Measurements from ENCODE around the gene CAGE1.
"Not testable (repeated sequence)": the region's sequence is repeated elsewhere in the genome, so short reads cannot be mapped to it uniquely, and the experiment has no call there.

The CAGE1 gene

GRCh38 chr6:7406743-7407142 is 17.2 kb upstream of the CAGE1 start:
- DNase-seq, result no peak

GRCh38 chr6:7404546-7404945 is 15.0 kb upstream of the CAGE1 start:
- no peak for DNase-seq

GRCh38 chr6:7402716-7403115 is 13.2 kb upstream of the CAGE1 start:
- no peak for DNase-seq

- no peak for DNase-seq
Observed at GRCh38 chr6:7401075-7401474, 11.5 kb upstream of the CAGE1 start.

DNA sequence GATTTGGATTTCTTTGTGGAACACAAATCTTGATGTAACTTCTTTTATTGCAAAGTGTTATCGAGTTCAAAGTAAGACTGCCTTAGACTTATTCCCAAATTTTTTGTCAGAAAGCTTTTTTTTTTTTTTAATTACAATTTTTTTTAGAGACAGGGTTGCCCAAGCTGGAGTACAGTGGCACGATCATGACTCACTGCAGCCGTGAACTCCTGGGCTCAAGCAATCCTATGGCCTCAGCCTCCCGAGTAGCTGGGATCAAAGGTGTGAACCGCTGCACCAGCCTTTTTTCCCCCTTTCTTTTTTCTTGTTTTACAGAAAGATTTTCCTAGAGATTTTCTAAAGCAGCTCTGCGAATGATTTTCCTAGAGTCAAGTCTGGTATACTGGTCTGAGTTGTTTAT is 2.9 kb upstream of the CAGE1 start:
- no peak for DNase-seq

GRCh38 chr6:7391151-7391550 is 1.6 kb upstream of the CAGE1 start:
- no peak for DNase-seq

DNA sequence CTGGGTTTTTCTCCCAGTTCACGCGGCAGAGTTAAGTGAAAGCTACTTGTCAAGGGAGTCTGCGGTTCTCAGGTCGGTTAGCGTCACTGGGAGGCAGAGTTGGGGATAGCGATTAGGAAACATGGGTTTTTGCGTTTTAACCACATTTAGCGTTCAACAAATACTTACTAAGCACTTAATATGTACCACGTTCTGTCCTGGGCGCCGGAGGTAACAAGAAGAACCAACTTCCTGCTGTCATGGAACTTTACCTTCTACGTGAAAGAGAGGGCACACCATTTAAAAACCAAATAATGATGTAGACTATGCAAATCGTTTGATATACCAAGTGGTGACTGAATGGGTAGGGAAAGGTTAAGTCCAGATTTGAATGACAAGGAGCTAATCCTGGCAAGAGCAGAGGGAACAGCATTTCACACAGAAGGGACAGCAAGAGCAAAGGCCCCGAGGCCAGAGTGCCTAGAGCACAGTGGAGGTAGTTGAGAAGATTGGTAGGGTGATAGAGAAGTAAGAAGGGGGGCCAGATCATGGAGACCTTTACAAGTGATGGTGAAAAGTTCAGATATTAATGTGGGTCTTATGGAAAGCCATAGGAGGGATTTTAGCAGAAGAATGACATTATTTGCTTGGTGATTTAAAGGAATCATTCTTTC is 810 bp upstream of the CAGE1 start:
- peak; percentile 37 for DNase-seq

DNA sequence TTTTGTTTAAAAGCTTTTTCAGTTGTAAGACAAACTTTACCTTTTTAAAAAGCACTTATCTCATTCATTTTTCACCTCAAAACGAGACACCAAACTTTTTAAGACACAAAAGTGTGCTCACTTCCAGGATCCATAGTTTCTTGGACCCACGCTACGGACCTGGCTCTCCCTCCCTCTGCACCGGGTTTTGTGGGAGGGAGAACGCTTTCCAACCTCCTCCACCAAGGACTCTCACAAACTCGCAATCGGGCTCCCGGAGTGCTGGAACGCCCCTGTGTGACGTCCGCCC is 436 bp downstream of the CAGE1 start:
- no peak for DNase-seq

GRCh38 chr6:7381092-7381491 is 8.4 kb downstream of the CAGE1 start:
- no peak for DNase-seq

GRCh38 chr6:7378740-7379139 is 10.8 kb downstream of the CAGE1 start:
- no peak for DNase-seq

DNA sequence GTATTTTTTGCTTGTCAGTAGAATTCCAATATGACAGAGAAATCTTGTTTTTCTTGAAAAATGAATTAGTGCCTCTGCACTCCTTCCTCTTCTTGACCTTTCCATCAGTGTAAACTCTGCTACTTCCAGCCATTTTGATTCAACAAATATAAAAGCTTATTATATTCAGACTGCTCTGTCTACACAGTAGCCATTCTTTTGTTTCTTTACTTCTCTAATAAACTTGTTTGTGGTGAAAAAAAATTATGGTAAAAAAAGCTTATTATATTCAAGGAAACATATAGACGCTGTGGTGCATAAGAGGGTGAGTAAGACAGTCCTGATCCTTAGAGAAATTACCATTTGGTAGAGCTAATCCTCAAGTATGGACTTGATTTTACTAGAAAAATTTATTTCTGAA is 11.6 kb downstream of the CAGE1 start:
- DNase-seq, result no peak

GRCh38 chr6:7373739-7374138 is 15.8 kb downstream of the CAGE1 start:
- DNase-seq, result no peak

DNA sequence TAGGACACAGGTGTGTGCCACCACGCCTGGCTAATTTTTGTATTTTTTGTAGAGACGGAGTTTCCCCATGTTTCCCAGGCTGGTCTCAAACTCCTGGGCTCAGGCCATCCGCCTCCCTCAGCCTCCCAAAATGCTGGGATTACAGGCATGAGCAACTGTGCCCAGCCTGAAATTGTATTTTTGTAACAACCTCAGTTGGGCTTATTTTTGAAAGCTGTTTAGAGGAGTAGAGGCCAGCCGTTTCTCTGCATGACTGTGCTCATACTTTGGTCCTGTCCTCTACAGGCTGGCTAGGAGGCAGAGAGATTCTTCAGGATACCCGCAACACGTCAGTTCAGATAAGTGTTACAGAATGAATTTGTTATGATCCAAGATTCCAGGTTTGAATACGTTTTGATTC is 22.1 kb downstream of the CAGE1 start:
- no peak for DNase-seq

GRCh38 chr6:7351916-7352315 is 37.6 kb downstream of the CAGE1 start:
- not testable (repeated sequence) for DNase-seq

GRCh38 chr6:7350591-7350990 is 39.0 kb downstream of the CAGE1 start:
- DNase-seq, result not testable (repeated sequence)

- not testable (repeated sequence) for DNase-seq
Observed at GRCh38 chr6:7347551-7347997, 42.0 kb downstream of the CAGE1 start.

GRCh38 chr6:7344773-7345450 is 44.6 kb downstream of the CAGE1 start:
- not testable (repeated sequence) for DNase-seq

GRCh38 chr6:7343546-7344475 is 45.7 kb downstream of the CAGE1 start:
- peak; percentile 39 for DNase-seq

DNA sequence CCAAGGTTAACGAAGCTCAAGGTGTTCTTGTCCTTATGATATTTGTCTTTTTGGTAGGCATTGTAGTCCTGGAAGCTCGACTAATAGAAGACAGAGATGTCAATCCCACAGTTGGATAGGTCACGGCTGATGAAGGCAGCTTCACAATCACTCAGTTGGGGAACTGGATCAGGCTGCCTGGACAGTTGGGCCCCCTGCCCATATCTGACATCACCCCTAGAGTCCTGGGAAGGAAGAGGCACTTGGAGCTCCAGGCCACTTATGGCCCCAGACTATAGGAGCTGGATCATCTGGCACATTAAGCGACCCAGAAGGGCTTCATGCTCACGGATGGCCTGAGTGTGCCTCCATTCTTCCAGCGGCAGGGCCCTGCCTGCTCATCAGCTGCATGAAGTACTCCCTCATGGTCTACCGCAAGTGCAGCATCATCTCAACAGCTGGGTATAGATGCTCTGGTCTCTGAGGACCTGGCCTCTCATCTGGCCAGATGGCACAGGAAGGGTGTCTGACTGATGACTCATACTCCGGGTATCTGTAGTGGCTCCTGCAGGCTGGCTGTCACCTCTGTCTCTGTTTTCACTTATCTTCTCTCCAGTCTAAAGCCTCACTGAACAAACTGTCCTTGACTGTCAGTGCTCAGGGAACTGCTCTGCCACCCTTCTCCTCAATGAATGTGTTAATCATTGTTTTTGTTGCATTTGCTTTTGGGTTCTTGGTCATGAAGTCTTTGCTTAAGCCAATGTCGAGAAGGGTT is 47.4 kb downstream of the CAGE1 start:
- peak; percentile 97 for DNase-seq

DNA sequence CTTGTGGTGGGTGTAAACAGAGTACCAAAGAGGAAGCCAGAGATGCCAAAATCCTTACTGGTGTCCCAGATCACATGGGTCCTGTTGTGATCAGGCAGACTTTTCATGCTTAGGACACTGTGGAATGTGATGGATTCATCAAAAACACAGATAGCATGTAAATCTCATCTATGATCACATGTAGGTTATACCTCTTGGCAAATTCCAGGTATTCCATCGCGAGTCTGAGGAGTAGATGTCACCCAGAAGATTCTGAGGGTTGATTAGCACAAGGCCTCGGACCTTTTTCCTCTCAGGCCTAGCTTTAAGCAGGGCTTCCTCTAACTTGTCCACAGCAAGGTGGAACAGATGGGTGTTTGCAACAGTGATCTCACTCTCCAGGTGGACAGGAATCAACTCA is 48.3 kb downstream of the CAGE1 start:
- DNase-seq, result no peak

DNA sequence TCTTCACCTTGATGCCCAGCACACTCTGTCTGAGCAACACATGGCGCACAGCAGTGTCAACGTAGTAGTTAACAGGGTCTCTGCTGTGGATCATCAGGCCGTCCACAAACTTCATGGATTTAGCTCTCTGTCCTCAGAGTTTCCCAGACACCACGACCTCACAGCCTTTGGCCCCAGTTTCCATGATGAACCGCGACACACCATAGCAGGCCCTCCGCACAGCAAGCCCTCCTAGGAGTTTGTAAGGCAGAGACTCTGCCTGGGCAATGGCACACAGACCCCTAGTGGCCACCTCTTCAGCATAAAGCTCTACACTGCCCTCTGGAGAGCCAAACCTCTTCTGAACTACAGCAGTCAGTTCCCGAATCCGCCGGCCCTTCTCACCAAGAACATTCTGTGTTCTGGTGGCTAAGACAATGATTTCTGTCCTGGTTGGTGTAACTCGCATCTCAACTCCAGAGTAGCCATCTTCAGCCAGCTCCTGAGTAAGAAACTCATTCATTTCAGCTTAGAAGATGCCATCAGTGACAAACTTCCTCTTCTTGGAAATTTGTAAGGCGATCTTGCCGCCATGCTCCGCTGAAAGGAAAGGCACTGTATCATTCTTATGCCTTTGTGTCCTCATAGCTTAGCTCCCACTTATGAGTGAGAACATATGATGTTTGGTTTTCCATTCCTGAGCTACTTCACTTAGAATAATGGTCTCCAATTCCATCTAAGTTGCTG is 50.4 kb downstream of the CAGE1 start:
- not testable (repeated sequence) for DNase-seq

DNA sequence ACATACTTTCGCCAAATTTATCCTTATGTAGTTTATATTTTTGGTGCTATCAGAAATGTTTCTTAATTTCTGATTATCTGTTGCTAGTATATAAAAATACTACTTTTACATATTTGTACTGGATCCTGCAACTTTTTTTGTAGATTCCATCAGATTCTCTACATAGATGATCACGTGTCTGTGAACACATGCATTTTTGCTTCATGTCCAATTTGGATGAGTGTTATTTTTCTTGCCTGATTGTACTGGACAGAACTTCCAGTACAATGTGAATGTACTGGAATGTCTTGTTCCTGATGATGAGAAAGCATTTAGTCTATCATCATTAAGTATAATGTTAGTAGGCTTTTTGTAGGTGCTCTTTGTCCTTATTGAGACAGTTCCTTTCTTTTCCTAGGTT is 51.5 kb downstream of the CAGE1 start:
- no peak for DNase-seq

All from NCI-H2029 treated with DMSO at 0.1 percent for 48 hours (cell line).